Kidney glomerular epithelial cell (primary cell): Measurements from ENCODE around the gene GRM4.
"Not testable (repeated sequence)": the region's sequence is repeated elsewhere in the genome, so short reads cannot be mapped to it uniquely, and the experiment has no call there.

Experiments used
- DNase-seq: peaks from one replicate; lab custom pipeline; 2025; lab: John Stamatoyannopoulos, UW

GRM4 gene

GRCh38 chr6:34043359-34043758 lies 102.5 kb downstream of the GRM4 start:
- peak; percentile 61 for DNase-seq

GRCh38 chr6:34041998-34042397 lies 103.9 kb downstream of the GRM4 start:
- DNase-seq, result not testable (repeated sequence)

DNA sequence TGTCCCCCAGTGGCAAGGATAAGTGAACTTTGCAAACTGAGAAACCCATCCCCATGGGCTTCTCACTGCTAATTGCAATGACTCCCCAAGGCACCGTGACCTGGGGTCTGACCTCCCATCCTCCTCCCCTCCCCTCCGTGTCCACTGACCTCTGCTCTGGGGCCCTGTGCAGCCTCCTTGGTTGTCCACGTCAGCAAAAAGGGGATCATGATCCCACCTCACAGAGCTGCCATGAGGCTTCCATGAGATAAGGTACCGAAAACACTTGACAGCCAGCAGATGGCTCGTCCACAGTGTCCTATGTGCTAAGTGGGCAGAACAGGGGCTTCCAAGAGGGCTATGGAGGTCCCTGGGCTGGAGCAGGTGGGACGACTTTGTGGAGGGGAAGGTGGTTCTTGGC lies 104.5 kb downstream of the GRM4 start:
- no peak for DNase-seq

DNA sequence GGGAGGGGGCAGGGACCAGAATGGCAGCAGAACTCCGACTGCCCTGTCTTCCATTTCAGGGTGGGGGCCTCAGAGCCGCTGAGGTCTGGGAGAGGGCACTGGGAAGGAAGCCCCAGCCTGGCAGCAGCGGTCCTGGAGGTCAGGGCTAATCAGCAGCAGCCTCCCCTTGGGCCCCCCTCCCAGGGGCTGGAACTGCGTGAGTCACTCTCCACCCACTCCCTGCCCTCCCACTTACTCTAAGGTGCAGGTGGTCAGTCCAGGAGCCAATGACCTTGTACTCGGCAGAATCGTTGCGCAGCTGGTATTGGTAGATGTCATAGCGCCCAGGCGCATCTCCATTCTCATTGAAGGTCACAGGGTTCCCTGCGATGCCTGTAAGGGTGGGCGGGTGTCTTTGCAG lies 105.9 kb downstream of the GRM4 start:
- DNase-seq, result no peak

DNA sequence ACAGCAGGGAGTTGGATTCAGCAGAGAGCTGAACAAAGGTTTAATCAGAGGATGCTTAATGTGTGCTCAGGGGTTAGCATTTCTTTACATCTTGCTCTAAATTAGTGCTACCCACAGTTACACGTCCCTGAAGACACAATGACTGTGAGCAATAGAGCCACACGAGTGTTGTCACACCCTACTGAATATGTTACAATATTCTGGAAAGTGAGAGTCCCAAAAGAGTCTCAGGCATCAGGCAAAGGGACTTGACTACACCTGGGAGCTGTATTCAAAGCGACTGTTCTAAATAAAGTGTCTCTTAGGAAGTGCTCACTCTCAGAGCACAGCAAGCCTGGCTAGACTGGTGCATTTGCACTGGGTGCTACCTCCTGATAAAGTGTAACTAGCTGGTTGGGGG lies 108.7 kb downstream of the GRM4 start:
- DNase-seq, result no peak

DNA sequence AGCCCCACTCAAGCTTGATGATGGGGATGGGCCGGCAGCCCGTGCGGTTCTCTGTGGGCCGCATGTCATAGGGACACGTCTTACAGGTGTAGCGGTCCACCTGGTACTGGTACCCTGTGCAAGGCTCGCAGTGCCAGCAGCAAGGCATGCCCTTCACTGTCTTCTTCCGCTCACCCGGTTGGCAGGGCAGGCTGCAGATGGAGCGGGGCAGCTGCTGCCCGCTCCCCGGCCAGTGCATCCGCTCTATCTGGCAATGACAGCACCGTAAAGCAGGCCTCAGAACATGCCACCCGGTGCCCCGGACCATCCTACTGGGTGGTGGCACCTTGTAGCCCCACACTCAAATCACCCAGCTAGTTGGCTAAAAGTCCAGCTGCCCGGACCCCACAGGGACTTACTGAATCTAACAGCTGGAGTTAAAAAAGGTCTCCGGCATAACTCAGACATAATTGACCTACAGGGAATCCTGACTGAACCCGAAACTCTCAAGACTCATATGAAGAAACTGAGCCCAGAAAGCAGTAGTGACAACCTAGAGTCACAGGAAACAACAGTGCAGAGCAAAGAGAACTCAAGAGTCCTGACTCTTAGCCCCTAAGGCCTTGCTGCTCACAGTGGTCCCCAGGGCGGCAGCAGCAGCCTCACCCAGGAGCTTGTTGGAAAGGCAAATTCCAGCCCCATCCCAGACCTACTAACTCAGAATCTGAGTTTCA lies 109.4 kb downstream of the GRM4 start:
- no peak for DNase-seq

- DNase-seq, result no peak
Observed at GRCh38 chr6:34035704-34036356, 110.1 kb downstream of the GRM4 start.

- no peak for DNase-seq
Observed at GRCh38 chr6:34035161-34035560, 110.7 kb downstream of the GRM4 start.

- DNase-seq, result no peak
Observed at GRCh38 chr6:34032856-34033255, 113.0 kb downstream of the GRM4 start.

GRCh38 chr6:34031625-34032383 lies 114.1 kb downstream of the GRM4 start:
- DNase-seq, result no peak

DNA sequence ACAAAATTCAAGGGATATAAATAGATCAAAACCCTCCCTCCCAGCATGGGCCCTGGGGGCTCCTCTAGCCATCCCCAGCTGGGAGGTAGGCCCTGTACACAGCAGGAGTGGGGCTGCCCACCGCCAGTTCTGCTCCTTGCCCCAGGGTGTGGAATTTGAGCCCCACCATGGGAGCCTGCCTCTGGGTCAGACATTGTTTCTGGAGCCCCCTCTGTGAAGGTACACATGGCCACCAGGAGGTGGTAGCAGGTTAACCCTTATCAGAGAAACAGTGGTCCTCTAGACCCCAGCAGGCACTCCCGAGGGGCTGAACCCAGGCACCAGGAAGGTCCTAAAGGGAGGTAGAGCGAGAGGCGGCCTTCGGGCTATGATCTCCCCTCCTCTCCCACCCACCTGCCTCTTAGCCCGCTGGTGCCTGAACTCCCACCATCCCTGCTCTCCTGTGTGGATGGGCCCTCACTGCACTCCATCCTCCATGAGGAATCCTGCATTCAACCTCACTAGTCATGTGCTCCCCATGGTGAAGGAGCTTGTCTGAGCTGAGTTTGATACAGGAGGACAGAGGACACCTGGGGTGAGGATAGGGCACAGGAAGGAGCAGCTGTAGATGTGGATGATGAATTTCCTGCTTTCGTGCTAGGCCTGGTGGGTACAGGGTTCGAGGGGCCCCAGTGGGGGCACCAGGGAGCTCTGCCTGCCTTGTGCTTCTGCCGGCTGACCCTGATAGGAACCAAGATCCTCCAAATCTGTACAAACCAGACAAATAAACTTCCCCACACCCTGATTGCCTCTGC lies 114.9 kb downstream of the GRM4 start:
- no peak for DNase-seq

DNA sequence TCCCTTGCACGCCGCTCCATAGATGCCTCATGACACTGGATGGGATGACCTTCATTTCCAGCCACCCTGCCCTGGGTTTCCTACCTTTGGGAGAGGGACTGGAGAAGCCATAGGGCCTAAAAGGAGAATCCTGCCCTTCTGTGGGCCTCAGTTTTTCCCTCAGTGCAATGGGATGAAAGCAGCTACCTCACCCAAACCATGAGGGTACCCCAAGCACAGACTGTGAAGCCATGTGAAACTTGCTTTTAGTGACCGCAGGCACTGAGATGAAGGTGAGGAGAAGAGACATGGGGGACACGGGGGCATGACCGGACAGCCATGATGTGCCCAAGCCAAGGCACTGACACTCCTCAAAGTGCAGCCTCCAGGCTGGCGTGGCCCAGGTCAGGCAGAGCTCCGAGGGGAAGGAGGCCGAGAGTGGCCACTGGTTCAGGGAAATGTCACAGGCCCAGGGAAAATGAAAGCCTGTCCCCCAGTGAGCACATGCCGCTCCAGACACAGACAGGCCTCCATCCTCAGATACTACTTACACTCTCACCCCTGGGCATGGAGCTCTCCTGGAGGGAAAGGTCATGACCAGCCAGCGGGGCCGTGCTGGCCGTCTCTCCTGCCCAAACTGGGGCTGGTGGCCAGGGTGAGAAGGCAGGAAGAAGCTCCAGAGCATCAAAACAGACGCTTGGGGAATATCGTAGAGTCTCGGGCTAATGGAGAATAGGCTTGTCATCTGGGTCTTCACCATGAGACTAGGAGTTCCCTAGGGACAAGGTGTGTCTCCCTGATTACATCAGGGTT lies 116.2 kb downstream of the GRM4 start:
- DNase-seq, result no peak

DNA sequence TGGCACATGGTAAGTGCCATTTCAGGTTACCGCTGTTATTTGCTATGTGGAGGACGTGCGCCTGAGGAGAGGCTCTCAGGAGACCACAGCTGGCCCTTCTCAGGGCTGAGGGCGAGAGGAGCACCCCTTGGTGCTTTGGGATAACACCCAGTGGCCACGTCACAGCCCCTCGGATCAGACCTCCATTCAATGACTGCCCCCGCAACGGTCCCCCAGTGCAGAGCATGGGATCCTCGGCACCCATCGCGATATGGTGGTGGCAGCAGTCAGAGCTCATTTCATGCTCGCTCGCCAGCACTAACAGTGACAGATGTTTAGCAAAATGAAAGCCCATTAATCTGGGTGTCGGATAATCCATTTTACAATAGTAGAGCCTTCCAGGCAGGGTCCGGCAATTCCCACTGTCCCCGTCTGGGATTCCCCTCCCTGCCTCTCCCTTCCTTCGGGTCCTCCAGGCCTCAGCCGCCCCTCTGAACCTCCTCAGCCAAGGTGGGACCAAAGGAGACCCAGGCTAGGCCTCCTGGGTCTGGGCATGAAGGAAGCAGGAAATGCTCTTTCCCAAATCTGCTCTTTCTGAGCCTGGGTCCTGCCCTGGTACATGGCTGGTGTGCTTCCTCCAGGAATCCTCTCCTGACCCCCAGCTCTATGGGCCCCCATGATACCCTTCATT lies 117.1 kb downstream of the GRM4 start:
- no peak for DNase-seq

DNA sequence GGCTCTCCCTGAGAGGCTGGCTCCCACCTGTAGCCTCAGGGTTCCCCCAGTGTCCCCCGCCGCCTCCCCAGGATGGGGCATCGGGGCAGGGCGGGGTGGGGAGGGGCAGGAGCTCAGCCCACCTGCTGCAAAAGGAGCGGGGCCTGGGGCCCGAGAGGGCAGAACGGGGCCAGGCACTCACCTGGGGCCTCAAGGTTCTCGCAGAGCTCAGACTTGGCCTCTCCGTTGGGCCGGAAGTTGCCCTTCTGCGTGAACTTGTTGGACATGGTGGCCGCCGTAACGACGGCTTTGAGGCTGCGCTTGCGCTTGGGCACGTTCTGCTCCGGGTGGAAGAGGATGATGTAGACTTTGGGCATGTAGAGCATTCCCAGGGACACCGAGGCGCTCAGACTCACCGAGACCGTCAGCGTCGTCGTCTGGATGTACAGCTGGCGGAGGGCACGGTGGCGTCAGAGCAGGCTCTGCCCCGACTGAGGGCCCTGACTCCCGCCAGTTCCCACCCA lies 117.9 kb downstream of the GRM4 start:
- DNase-seq, result no peak

GRCh38 chr6:34027445-34027936 lies 118.4 kb downstream of the GRM4 start:
- no peak for DNase-seq

- DNase-seq, result no peak
Observed at GRCh38 chr6:34025861-34026260, 120.0 kb downstream of the GRM4 start.

DNA sequence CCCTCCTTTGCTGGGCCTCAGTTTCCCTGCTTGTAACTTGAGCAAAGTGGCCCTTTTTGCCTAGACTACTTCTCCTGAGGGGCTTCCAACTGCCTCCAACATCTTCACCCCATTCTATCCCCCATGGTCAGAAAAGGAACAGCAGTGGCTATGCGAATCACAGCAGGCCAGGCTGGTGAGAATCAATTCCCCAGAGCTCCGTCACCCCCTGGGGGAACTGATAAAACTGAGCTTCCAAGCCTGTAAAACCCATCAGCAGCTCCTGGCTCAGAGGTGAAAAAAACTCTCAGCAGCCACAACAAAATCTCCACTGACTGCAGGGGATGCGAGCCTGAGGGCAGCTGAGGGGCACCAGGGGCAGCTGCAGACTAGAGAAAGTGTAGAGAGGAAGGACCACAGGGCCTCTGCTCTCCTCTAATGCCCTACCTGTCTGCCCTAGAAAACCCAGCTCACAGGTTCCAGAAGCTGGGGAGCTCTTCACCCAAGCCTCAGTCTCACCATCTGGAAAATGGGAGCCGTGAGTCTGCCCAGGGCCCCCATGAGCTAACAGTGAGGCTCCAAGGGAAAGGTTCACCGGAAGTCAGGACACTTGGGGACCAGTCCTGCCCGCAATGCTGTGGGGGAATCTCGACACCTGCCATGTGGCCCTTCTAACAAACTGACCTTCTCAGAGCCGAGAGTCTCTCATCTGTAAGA lies 120.6 kb downstream of the GRM4 start:
- DNase-seq, result no peak

GRCh38 chr6:34022873-34023255 lies 123.0 kb downstream of the GRM4 start:
- no peak for DNase-seq

DNA sequence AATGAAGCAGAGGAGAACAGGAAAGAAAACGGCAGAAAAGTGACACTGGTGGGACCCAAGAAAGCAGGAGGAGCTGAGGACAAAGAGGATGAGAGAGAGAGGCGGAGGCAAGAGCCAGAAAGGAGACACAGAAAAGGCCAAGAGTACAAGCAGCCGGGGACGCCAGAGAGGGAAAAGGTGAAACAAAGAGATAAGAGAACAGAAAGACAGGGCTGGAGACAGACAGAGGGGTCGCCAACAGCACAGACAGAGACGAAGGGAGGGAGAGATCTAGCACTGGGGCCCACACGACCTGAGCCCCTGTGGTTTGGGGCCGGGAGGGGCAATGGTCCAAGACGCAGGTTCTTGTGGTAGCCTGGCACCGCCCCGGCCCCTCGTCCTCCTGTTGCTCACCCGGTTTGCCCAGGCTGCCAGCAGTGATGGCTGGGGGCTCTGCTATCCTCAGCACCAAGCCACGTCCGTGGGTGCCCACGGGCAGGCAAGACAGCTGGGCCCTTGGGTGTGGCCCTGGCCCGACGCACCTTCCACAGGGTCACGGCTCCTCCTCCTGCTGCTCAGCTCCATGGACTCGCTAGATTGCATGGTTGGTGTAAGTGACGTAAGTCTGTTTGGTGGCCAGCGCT lies 123.5 kb downstream of the GRM4 start:
- no peak for DNase-seq
